H9 (cell line): Measurements from ENCODE around the gene ANKS1B. TPM values are rescaled to one million over a fixed set of nuclear protein-coding genes. Genes with fewer than 3 reads are reported as not detected.

Source experiments
- DNase-seq: peaks from one replicate; pipeline ENCODE4 v3.0.0-alpha.2; 2017
- H2AFZ ChIP-seq: one replicate; pipeline ENCODE4 v1.6.1; 2013; ENCODE audit warnings: mild to moderate bottlenecking, low read length, control low read depth, moderate library complexity
- H2AK5ac ChIP-seq: 2 replicates; pipeline ENCODE4 v1.6.1; 2013; ENCODE audit warnings: low read length, control low read depth, mixed read lengths; ENCODE audit not compliant: insufficient read length
- H2BK120ac ChIP-seq: one replicate; pipeline ENCODE4 v1.6.1; 2013; ENCODE audit warnings: low read depth, mild to moderate bottlenecking, low read length, control low read depth, inconsistent platforms; ENCODE audit not compliant: poor library complexity, severe bottlenecking
- H2BK12ac ChIP-seq: 2 replicates; pipeline ENCODE4 v1.6.1; 2013; ENCODE audit warnings: low read length, control low read depth, mixed read lengths, low read depth; ENCODE audit not compliant: insufficient read length
- H2BK15ac ChIP-seq: 2 replicates; pipeline ENCODE4 v1.6.1; 2013; ENCODE audit warnings: low read depth, low read length, control low read depth
- H2BK20ac ChIP-seq: one replicate; pipeline ENCODE4 v1.6.1; 2013; ENCODE audit warnings: low read depth, mild to moderate bottlenecking, low read length, control low read depth, inconsistent platforms; ENCODE audit not compliant: poor library complexity, severe bottlenecking
- H2BK5ac ChIP-seq: 2 replicates; pipeline ENCODE4 v1.6.1; 2013; ENCODE audit warnings: low read length, control low read depth, mixed read lengths; ENCODE audit not compliant: insufficient read length
- H3K14ac ChIP-seq: 2 replicates; pipeline ENCODE4 v1.6.1; 2013; ENCODE audit warnings: low read length, control low read depth; ENCODE audit not compliant: insufficient read depth
- H3K18ac ChIP-seq: 2 replicates; pipeline ENCODE4 v1.6.1; 2013; ENCODE audit warnings: low read depth, mild to moderate bottlenecking, mixed read lengths, low read length, control low read depth; ENCODE audit not compliant: insufficient read length
- H3K23ac ChIP-seq: 2 replicates; pipeline ENCODE4 v1.6.1; 2013; ENCODE audit warnings: low read length, control low read depth, mixed read lengths, low read depth; ENCODE audit not compliant: insufficient read length
- H3K23me2 ChIP-seq: 2 replicates; pipeline ENCODE4 v1.6.1; 2013; ENCODE audit warnings: low read depth, mild to moderate bottlenecking, mixed read lengths, low read length, control low read depth; ENCODE audit not compliant: insufficient read length, poor library complexity, severe bottlenecking
- H3K27ac ChIP-seq: 2 replicates; pipeline ENCODE4 v1.5.1; 2013; ENCODE audit warnings: low read length, control low read depth, mixed read lengths, low read depth; ENCODE audit not compliant: insufficient read length
- H3K27me3 ChIP-seq: 2 replicates; pipeline ENCODE4 v1.6.1; 2013; ENCODE audit warnings: low read length, control low read depth, inconsistent platforms; ENCODE audit not compliant: insufficient read depth
- H3K4ac ChIP-seq: 2 replicates; pipeline ENCODE4 v1.6.1; 2013; ENCODE audit warnings: low read depth, mild to moderate bottlenecking, control low read depth, inconsistent platforms, low read length, moderate library complexity
- H3K4me1 ChIP-seq: 2 replicates; pipeline ENCODE4 v1.6.1; 2013; ENCODE audit warnings: low read length, control low read depth, inconsistent platforms; ENCODE audit not compliant: insufficient read depth
- H3K4me2 ChIP-seq: 2 replicates; pipeline ENCODE4 v1.6.1; 2013; ENCODE audit warnings: low read length, control low read depth, mixed read lengths; ENCODE audit not compliant: insufficient read length, insufficient read depth
- H3K56ac ChIP-seq: 2 replicates; pipeline ENCODE4 v1.6.1; 2013; ENCODE audit warnings: low read depth, mild to moderate bottlenecking, mixed read lengths, low read length, control low read depth; ENCODE audit not compliant: insufficient read length
- H3K79me1 ChIP-seq: 2 replicates; pipeline ENCODE4 v1.6.1; 2013; ENCODE audit warnings: low read depth, mild to moderate bottlenecking, moderate library complexity, low read length, control low read depth, inconsistent platforms; ENCODE audit not compliant: insufficient read depth, poor library complexity, severe bottlenecking
- H3K79me2 ChIP-seq: 2 replicates; pipeline ENCODE4 v1.6.1; 2013; ENCODE audit warnings: low read length, control low read depth, inconsistent platforms; ENCODE audit not compliant: insufficient read depth
- H3K9ac ChIP-seq: 2 replicates; pipeline ENCODE4 v1.6.1; 2013; ENCODE audit warnings: low read length, control low read depth, mixed read lengths; ENCODE audit not compliant: insufficient read length; ENCODE audit errors: extremely low read depth
- H3K9me3 ChIP-seq: one replicate; pipeline ENCODE4 v1.6.1; 2013; ENCODE audit warnings: low read depth, low read length, inconsistent platforms; ENCODE audit not compliant: control insufficient read depth
- H3T11ph ChIP-seq: one replicate; pipeline ENCODE4 v1.6.1; 2013; ENCODE audit warnings: mild to moderate bottlenecking, low read length, control low read depth, inconsistent platforms
- H4K20me1 ChIP-seq: one replicate; pipeline ENCODE4 v1.6.1; 2013; ENCODE audit not compliant: control insufficient read depth, insufficient read length, insufficient read depth
- H4K5ac ChIP-seq: 2 replicates; pipeline ENCODE4 v1.6.1; 2013; ENCODE audit warnings: low read depth, mild to moderate bottlenecking, mixed read lengths, low read length, control low read depth; ENCODE audit not compliant: insufficient read length
- H4K8ac ChIP-seq: replicated peaks from 2 replicates; pipeline ENCODE4 v1.6.1; 2013; ENCODE audit warnings: low read length, control low read depth, mixed read lengths, low read depth; ENCODE audit not compliant: insufficient read length
- H4K91ac ChIP-seq: 2 replicates; pipeline ENCODE4 v1.6.1; 2013; ENCODE audit warnings: low read depth, mild to moderate bottlenecking, moderate library complexity, mixed read lengths, low read length, control low read depth; ENCODE audit not compliant: insufficient read length
- H3K27ac Mint-ChIP-seq, 3 experiments: 2 replicates in 2 of 3; 3 replicates in 1 of 3; pipeline ENCODE4 v1.8.0; 2020 to 2021; ENCODE audit warnings: mixed read lengths in 3 of 3, mild to moderate bottlenecking in 1 of 3, moderate library complexity in 1 of 3
- H3K27me3 Mint-ChIP-seq: 2 replicates; pipeline ENCODE4 v1.8.0; 2021; ENCODE audit warnings: low read depth, mild to moderate bottlenecking, moderate library complexity, mixed read lengths
- H3K36me3 Mint-ChIP-seq, 3 experiments: 2 replicates in 2 of 3; 3 replicates in 1 of 3; pipeline ENCODE4 v1.8.0; 2020 to 2021; ENCODE audit warnings: low read depth in 3 of 3, mixed read lengths in 3 of 3; ENCODE audit not compliant: insufficient read depth in 1 of 3
- H3K4me1 Mint-ChIP-seq, 2 experiments: 2 replicates each; pipeline ENCODE4 v1.8.0; 2020; ENCODE audit warnings: mixed read lengths in 2 of 2
- H3K4me3 Mint-ChIP-seq, 2 experiments: 2 replicates in 1 of 2; 3 replicates in 1 of 2; pipeline ENCODE4 v1.8.0; 2020 to 2021; ENCODE audit warnings: mild to moderate bottlenecking in 2 of 2, mixed read lengths in 2 of 2, moderate library complexity in 1 of 2
- H3K9me3 Mint-ChIP-seq, 2 experiments: 2 replicates in 1 of 2; 3 replicates in 1 of 2; pipeline ENCODE4 v1.8.0; 2020; ENCODE audit warnings: mild to moderate bottlenecking in 2 of 2, mixed read lengths in 2 of 2, moderate library complexity in 1 of 2
- CTCF ChIP-seq: fragments of 200-600 bp; sonication (generic); conservative IDR thresholded peaks from 3 replicates; pipeline ENCODE4 v1.8.0; 2021; ENCODE audit warnings: antibody characterized with exemption, mild to moderate bottlenecking
- WGBS: extraction: QIAGEN DNeasy Blood & Tissue Kit; methylation state at CpG from one replicate; pipeline ENCODE4 v1.1.7; 2013; ENCODE audit warnings: missing lambda C conversion rate, low lambda C conversion rate, mixed read lengths; ENCODE audit not compliant: insufficient read length; ENCODE audit errors: extremely low coverage; 5-methylcytosine and 5-hydroxymethylcytosine counted together
- total RNA-seq: library from RNA; stranded (reverse); gene quantifications from 2 replicates; pipeline ENCODE4 v1.2.1, GENCODE V29; 2021

Gene ANKS1B
- total RNA-seq, 1 experiment from 2014 or later = 4.1 TPM

- no peaks in the 10 kb centered on the region; a peak in 1 of 7 replicates for H3K36me3 Mint-ChIP-seq
- no peak overlapping the region for H4K8ac ChIP-seq
- H3K27me3 ChIP-seq = no peaks in the 10 kb centered on the region
- no peaks in the 10 kb centered on the region for H3K79me2 ChIP-seq
- peaks cover 27 to 30% of the 10 kb centered on the region in 2 experiments for H3K4me1 Mint-ChIP-seq
- H3K4me3 Mint-ChIP-seq = peak overlapping the region; percentile 34 to 66
- WGBS = no CpG with 5 or more reads among the region's 17 CpGs
- no peaks in the 10 kb centered on the region for H3K27me3 Mint-ChIP-seq
- H3K9me3 ChIP-seq = no peaks in the 10 kb centered on the region
- no peak overlapping the region for H3T11ph ChIP-seq
- no peak overlapping the region for H2BK12ac ChIP-seq
- no peaks in the 10 kb centered on the region for H4K20me1 ChIP-seq
- no peak for TF ChIP-seq CTCF
- H2BK15ac ChIP-seq = no peak overlapping the region
- no peak overlapping the region for H2BK120ac ChIP-seq
- no peak overlapping the region for H3K9ac ChIP-seq
- no peak overlapping the region for H2BK5ac ChIP-seq
- H3K27ac ChIP-seq = no peak overlapping the region
- no peak overlapping the region for H3K23ac ChIP-seq
- no peak overlapping the region; the same call in 1 of the 2 replicates for H3K14ac ChIP-seq
- no peak overlapping the region for H2BK20ac ChIP-seq
- H4K91ac ChIP-seq = no peak overlapping the region
- H3K4ac ChIP-seq = no peak overlapping the region
- no peak overlapping the region for H3K18ac ChIP-seq
- no peak overlapping the region for H2AK5ac ChIP-seq
- DNase-seq = peak; percentile 30
- no peak overlapping the region for H4K5ac ChIP-seq
- H3K4me1 ChIP-seq = peaks cover 2% of the 10 kb centered on the region; the same call in 1 of the 2 replicates
- H3K23me2 ChIP-seq = no peaks in the 10 kb centered on the region
- peak overlapping the region; percentile 34 for H2AFZ ChIP-seq
- H3K56ac ChIP-seq = no peak overlapping the region
- H3K9me3 Mint-ChIP-seq = peaks cover 0 to 6% of the 10 kb centered on the region in 2 experiments; a peak in 2 of 5 replicates
- H3K27ac Mint-ChIP-seq = peak overlapping the region; percentile 12 to 87 (median 82); a peak in 6 of 7 replicates
- H3K79me1 ChIP-seq = no peaks in the 10 kb centered on the region
- H3K4me2 ChIP-seq = peak overlapping the region; percentile 65
These were observed 830.3 kb downstream of the ANKS1B start for GRCh38 chr12:99154216-99154982.
